ENCODE results near the gene GASK1A. TPM values are rescaled to one million over a fixed set of nuclear protein-coding genes. Genes with fewer than 3 reads are reported as not detected.
A peak's percentile ranks its signal among the peaks of the same experiment; 100 is the strongest.

Gene GASK1A
- total and polyA plus RNA-seq, 11 donors, result 0.19 to 2.5 (median 0.51) TPM

- TF ChIP-seq POLR2A (IDR thresholded peaks at IDR 0.05) (no peak), CTCF (IDR thresholded peaks at IDR 0.05) (no peak)
- H3K9me3 ChIP-seq, result peaks cover 0 to 5% (median 0%) of the 10 kb centered on the region in 12 donors
- ATAC-seq (peak in 3 of 4 donors; percentile 22 to 71 (median 50)), DNase-seq (peak; percentile 16 to 63 (median 54))
- H3K27ac ChIP-seq, result peak overlapping the region in 1 of 12 donors; percentile 44
- peak overlapping the region in 11 of 12 donors; percentile 9 to 62 (median 38) for H3K4me3 ChIP-seq
- WGBS, 4 donors, result 60 to 75% (median 67%) methylated on average over 34 to 43 of the region's 43 CpGs
- intact Hi-C loops (cut with DNase I), result no loop called here
- H3K27me3 ChIP-seq, result peaks cover 0 to 8% (median 0%) of the 10 kb centered on the region in 9 donors
- peaks cover 0 to 12% (median 0%) of the 10 kb centered on the region in 9 donors for H3K36me3 ChIP-seq
- H3K4me1 ChIP-seq, result peaks cover 0 to 6% (median 0%) of the 10 kb centered on the region in 12 donors
Measured at GRCh38 chr3:42936157-42936981, 42.7 kb upstream of the GASK1A start.

- TF ChIP-seq POLR2A (IDR thresholded peaks at IDR 0.05) (no peak), CTCF (IDR thresholded peaks at IDR 0.05) (no peak)
- 89 to 97% (median 95%) methylated on average over 3 of the region's 3 CpGs for WGBS, 4 donors
- Histone ChIP-seq H3K27me3 (peaks cover 0 to 8% (median 0%) of the 10 kb centered on the region in 9 donors), H3K4me1 (peaks cover 0 to 6% (median 0%) of the 10 kb centered on the region in 12 donors), H3K9me3 (peaks cover 0 to 5% (median 0%) of the 10 kb centered on the region in 12 donors), H3K36me3 (peaks cover 0 to 12% (median 0%) of the 10 kb centered on the region in 9 donors), H3K27ac (no peak overlapping the region), H3K4me3 (no peak overlapping the region)
- DNase-seq (no peak), ATAC-seq (no peak)
- intact Hi-C loops (cut with DNase I), result no loop called here
Measured at GRCh38 chr3:42937334-42937733, 41.8 kb upstream of the GASK1A start.

GRCh38 chr3:42942693-42943092 is 36.4 kb upstream of the GASK1A start:
- Histone ChIP-seq H3K36me3 (peaks cover 0 to 17% (median 0%) of the 10 kb centered on the region in 9 donors), H3K27me3 (no peaks in the 10 kb centered on the region), H3K4me1 (no peaks in the 10 kb centered on the region), H3K9me3 (no peaks in the 10 kb centered on the region), H3K27ac (no peak overlapping the region), H3K4me3 (no peak overlapping the region)
- 63 to 71% (median 67%) methylated on average over 1 of the region's 1 CpG for WGBS, 4 donors
- DNase-seq (no peak), ATAC-seq (no peak)
- intact Hi-C loops (cut with DNase I), result no loop called here
- TF ChIP-seq CTCF (IDR thresholded peaks at IDR 0.05) (no peak), POLR2A (IDR thresholded peaks at IDR 0.05) (no peak)

- ATAC-seq (no peak), DNase-seq (no peak)
- Histone ChIP-seq H3K4me3 (no peak overlapping the region), H3K27me3 (no peaks in the 10 kb centered on the region), H3K9me3 (no peaks in the 10 kb centered on the region), H3K36me3 (peaks cover 0 to 8% (median 0%) of the 10 kb centered on the region in 9 donors), H3K27ac (no peak overlapping the region), H3K4me1 (no peaks in the 10 kb centered on the region)
- intact Hi-C loops (cut with DNase I), result no loop called here
- TF ChIP-seq POLR2A (IDR thresholded peaks at IDR 0.05) (no peak), CTCF (IDR thresholded peaks at IDR 0.05) (no peak)
- 81 to 89% (median 86%) methylated on average over 5 of the region's 5 CpGs for WGBS, 4 donors
Measured at GRCh38 chr3:42946050-42946449, 33.1 kb upstream of the GASK1A start.

Data from heart left ventricle (tissue), 16 donors.